Measurements from ENCODE around the gene LSAMP.

Gene LSAMP

DNA sequence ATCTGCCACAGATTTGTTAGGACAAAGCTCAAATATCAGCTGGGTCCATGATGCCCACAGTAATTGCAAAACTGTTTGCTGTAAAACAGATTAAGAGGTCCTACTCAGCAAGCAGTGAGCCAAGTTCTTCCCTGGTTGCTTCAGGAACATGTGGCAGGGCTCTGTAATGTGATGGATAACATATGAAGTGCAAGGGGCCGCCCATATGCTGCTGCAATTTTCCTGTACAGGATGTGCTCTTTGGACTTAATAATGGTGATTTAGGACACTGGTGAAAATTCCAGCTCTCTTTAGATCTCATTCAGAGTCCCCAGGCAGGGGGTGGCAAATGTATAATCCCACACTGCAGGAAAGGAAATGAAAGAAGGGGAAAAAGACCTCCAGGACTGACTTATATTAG lies 289.4 kb downstream of the LSAMP start:
- DNase-seq, result no peak

DNA sequence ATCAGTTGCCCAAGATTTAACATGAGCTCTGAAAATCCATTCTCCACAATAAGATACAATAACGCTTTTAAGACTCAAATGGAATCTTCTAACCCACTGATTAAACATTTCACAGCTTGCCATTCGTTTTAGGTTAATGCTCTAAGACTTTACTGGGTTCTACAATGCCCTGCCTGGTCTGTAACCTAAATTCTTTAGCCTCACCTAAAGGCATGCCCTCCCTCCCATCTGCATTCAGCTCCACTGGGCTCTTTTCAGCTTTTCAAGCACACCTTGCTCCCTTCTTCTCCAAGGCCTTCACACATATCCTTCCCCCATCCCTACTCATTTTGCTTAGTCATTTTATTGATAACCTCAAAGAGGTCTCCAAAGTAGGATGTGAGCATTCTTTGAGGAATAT lies 290.9 kb downstream of the LSAMP start:
- no peak for DNase-seq

DNA sequence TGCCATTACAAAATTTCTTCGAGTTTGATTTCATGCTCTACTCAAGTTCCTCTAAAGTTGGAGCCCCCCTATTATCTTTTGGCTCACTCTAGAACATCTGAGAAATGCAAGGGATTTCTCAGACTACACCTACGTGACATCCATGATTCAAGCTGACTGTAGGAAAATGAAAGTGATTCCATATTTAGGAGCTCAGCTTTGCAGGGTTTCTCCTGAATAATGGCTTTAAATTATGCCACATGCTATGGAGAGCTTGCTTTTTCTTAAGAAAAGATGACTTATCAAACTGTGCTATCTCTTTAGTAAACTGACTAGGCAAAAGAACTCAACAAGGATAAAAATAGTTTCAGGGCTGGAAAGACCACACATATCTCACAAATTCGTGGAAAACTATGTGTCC lies 292.1 kb downstream of the LSAMP start:
- no peak for DNase-seq

DNA sequence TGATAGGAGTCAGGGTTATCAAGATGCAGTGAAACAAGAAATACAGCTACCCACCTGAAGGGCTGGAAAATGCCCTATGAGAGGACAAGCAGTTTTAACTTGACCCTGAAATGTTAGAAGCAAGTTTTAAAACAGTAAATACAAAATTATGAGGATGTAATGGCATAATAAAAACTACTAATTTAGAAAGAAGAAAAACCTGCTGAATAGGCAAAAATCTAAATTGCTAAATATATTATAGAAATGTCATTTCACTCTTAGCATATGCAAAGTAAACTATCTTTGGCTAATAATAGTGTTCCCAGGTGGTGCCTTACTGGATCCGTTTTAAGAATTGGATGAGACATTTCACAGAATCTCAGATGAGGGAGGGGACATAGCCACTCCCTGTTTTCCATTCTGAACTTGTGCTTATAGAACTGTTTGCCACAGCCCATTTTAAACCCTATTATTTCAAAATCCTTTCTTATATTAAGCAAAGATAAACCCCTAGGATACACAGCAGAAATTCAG lies 294.6 kb downstream of the LSAMP start:
- DNase-seq, result no peak

DNA sequence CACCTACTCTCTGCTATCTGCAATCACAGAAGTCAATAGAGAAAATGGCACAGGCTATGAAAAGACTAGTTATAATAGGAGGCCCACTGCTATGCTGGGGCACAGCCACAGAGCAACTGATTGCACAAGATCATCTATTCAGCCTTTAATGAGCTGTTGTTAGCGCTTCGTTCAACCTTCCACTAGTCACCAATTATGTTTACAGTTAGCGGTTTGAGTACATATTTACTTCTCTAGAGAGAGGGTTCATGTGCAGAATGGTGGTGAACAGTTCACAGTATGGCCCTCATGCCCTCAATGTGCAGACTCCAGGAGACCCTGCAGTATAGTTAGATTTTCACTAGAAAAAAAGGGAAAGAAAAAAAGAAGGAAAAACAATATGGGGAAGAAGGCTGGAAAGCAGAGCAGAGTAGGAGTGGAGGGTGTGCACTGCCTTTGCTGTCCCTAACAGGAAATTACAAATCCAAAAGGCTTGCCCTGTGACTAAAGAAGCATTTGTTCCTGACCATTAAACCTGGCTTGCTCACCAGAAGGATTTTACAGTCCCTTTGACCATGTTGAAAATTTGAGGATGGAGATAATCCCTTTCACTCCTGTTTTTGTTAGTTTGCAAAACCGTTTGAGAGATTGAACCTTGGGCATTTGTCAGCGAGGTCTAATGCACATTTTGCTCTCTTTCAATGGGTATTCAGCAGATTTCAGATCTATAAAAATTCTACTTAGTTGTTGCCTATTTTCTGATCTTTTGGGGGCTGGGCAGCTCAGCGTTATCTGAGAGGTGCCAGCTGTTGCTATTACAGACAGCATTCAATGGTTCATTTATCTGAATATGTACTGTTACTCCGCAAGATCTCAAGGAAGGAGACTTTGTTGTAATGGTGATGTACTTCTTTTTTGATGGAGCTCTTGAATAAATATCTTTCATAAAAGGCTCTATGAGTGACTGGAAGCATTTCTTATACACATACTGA lies 296.1 kb downstream of the LSAMP start:
- no peak for DNase-seq

DNA sequence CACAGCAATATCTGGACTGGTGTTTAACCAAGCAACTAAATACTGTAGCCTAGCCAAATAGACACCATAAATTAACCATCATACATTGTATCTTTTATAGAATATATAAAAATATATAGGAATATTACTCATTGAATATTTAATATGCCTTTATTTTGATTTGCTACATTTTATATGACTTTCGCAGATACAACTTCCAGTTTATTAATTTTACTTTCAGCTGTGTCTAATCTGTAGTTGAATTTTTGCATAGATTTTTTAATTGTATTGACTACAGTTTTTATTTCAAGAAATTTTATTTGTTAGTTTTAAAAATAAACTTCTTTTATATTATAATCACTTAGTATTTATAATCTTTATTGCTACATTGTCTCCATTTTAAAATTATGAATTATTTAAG lies 299.7 kb downstream of the LSAMP start:
- no peak for DNase-seq

DNA sequence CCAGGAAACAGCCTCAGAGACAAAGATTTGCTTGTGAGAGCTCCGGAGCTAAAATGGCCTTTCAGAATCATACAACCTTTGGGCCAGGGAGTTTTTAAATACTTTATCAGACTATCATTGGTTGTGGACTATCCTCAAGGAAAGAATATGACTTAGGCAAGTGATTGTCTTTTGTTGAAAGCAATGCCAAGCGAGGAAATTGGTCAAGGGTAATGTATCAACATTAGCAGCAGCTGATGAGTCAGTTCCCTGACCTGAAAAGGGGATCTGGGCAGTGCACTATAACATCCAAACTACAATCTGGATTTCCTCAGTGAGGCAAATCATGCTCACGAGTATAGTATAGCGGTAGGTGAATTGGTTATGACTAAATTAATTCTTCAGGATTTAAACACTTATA lies 303.6 kb downstream of the LSAMP start:
- DNase-seq, result no peak

DNA sequence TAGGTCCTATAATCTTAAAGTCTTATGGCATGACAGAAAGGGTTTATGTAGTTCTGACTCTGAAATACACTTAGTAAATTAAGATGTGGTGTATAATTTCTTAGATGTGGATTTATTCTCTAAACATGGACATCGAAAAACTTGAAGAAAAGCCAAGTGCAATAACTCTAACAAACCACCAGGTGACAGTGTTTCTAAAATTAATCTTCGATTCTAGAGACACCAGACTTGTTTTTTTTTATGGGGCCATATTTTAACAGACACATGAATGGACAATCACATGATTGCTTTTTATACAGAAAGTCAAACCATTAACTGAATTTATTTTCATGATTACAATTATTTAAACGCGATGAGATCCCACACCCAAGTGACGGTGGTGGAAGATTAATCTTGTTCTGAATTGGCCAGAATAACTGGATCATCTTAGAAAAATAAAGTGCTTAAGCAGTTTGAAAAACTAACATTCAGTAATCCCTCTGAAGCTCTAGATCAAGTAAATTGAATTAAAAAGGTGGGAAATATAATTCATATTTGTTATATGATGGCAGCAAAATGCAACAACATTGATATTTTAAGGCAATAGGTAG lies 305.1 kb downstream of the LSAMP start:
- DNase-seq, result no peak

DNA sequence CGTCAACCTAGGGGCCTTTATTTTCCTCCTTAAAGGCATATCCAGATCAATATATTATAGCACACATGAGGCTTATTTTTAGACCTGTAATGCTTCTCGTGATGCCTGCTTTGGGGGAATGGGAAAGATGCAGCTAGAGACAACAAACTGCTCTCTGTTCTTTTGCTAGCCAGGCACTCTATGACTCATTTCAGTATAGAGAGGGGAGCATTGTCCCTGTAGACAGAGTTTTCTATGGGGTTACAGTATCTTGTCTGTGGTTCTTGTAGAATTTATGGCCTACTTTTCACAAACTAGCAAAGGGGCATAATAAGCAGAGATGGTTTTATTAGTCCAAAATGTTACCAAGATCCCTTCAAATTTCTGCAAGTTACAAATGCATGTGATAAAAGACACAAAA lies 305.6 kb downstream of the LSAMP start:
- DNase-seq, result no peak

DNA sequence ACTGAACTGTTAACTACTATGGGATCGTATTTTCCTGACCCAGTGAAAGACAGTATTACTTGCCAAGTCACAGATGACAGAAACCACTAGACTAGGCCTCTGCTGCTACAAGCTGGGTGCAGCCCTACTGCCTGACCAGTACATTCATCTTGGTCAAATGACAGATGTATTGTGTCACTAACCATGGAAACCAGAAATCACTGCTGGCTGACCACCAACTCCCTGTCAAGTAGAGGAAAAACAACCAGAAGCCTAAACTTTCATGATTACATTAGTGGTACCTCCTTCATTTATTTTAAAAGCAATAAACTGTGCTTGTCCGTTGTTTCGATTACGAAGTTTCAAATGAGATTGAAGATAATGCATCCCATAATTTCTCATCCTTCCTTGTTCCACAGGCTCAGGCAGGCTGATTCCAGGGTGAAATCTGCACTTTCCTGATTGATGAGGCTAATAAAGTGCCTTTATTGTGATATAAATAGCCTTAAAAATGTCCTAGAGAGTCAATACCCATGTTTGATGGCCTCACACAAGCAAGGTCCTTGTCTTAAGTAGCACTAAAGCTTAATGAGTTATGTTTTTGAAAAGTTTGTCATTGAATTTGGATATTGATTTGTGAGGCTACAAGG lies 309.7 kb downstream of the LSAMP start:
- no peak for DNase-seq

DNA sequence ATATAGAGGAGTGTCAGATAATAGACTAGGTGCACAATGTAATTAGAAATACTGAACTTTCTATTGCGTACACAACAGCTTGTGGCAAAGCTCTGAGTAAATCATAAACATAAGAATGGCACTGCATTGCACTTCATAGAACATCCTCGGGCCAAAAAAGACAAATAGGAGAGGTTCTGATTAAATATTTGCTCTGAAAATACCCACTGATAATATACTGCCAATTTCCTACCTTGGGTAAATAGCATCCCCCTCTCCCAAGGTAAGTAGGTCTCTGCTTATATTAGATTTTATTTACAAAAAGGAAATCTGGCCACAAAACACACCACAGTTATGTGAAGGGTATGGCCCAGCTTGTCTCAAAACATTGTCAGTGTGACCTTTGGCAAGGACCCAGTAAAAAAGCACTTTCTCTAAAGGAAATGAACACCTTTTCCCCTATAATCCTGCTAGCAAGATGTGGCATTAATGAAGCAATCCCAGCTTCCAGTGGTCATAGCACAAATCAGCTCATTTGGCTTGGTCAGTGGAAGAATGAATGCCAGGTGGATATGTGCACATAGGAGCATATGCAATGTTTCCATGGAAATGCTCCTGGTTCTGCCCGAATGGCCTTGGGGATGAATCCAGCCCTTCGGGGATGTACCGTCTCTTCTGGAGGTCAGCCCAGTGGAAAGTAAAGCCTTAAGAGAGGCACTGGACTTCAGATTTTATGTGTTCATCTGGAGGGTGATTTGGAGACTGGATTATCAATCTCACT lies 315.9 kb downstream of the LSAMP start:
- no peak for DNase-seq

DNA sequence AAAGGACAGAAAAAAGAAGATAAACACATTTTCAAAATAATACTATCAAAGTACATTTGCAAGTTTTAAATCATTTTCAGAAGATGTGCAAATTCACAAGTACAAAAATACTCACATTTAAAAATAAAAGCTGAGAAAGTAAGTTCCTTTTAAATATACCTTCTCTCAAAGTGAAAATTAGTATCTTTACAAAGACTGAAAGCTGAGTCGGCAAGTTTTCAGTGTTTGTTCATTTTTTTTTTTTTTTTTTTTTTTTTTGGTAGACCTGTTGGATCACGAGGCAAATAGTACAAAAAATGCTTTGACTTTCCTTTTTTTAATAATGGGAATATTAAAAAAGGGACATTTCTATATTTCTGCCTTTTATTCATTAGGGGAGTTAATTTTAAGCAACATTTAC lies 317.8 kb downstream of the LSAMP start:
- no peak for DNase-seq

DNA sequence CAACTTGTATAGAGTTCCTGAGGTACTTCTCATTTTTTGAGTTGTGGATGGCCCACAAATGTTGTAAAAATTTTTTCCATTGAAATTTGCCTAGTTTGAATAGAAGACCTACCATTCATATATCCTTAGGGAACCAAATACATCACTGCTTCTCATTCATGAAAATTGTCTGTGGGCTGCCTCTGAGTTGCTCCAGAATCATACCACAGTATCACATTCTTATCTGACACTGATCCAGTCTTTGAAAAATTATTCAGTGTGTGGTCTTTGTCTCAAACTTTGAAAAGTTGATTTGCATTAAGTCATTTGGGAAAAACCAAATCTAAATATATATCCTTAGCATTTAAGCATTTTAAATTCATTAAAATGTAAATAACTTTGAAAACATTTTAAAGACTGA lies 321.1 kb downstream of the LSAMP start:
- no peak for DNase-seq

DNA sequence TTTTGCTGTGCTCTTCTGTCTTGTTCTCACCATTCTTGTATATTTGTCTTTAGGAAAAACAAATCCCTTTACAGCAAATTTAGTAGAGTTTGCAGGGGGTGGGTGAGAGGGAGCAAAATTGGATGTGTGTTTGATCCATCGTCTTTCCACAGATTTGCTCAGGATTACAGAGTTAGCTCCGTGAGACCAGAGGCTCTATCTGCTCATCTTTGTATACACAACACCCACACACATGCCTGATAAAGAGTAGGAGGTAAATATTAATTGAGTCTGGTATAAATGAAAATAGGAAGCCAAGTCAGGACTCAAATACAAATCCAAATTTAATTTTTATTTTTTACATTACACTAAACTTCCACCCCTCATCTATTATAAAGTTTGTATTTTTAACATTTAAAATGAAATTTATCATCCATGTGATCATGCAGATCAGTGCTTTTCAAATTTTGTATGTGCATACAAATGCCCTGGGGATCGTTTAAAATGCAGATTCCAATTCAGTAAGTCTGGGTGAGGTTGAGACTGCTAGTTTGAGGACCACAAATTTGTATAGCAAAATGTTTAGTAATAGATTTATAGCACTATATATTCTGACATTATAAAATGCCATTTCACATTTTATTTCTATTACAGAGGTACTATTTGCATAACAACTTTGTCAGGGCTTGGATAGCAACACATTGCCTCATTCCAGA lies 326.7 kb downstream of the LSAMP start:
- DNase-seq, result no peak

DNA sequence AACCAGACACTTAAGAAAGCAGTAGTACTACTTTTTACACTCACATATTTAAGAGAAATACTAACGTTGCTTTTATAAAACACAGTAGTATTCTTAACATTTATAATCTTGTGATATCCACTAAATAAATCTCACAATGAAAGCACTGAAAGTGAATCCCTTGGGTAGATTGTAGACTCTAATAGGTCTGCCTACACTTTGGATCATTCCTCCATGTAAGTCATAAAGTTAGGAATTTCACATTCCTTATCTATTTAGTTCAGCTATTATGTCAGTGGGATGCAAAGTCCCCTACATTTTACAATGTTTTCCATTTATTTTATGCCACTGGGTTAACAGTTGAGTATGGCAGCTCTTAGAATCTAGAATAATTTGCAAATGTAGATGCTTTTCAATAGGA lies 330.7 kb downstream of the LSAMP start:
- DNase-seq, result no peak

DNA sequence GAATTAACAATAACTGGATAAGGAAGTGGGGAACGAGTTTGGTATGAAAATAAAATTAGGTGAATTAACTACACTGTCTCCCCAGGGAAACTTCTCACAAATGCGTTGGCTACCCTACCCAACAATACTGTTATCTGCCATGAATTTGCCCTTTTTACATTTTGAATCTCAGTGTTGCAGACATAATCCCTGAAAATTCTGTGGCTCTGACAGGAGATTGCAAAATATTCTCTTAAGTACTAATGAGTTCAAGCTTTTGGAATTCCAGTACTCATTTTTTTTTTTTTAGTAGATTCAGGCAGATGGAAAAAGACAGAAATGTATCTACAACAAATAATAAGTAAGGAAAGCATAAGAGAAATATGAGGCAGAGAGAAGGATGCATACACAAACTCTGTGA lies 332.6 kb downstream of the LSAMP start:
- DNase-seq, result no peak

DNA sequence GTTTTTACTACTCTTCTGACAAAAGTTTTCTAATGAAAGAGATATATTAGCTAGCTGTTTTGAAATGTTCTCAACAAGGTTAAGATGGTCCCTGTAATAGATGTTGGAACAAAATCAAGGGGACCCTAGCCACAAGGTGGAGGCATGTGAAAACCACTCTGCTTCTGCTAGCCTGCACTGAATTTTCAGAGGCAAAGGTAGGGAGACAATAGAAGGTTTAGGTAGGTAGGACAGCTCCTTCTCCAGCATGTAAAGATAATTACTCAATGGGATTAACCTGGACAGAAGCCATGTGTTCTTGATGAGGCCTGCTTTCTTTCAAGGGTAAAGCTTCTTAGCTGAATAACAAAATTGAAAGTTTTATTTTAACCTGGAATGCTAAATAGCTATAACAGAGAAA lies 333.5 kb downstream of the LSAMP start:
- no peak for DNase-seq

DNA sequence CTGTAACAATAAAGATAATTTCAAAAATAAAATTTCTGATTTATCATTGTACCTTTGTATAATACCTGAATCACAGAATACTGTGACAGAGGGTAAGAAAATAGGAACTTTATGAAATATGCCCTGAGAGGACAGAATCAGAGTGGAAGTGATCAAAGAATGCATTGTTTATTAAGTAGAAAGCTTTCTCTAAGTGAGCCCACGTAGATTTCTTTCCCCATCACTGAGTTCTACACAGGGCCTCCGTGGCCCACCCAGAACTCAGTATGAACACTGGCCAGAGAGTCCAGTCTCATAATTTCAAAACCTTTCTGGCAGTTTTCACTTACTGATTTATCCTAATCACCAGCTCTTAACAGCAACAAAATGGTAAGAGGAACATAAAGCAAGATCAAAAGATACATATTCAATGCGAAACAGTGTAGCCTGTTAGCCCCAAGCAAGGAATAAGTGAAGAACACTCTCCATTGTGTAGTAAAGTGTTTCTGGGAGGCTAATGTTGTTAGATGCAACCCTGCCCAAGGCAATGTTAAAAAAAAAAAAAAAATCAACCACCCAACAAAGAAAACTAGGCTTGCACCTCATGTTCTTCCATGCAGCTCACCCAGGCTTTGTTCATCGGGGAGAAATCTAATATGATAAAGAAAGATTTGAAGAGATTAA lies 341.3 kb downstream of the LSAMP start:
- no peak for DNase-seq

DNA sequence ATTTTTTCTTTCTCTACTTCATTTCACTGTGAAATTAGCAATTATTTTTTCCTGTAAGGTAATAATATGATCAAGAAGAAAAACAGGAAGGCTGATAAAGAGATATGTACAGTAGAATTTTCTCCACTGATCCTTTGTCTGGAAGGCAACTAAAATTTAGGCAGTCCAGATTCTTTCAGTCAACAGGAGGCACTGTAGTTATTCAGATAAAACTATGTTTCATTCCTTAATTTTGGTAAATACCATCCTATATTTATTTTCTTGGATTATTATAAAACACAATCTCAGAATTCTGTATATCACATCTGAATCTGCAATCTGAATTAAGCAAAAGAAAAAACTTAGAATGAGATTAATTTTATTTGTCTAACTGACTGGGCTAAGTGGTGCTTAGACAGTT lies 343.2 kb downstream of the LSAMP start:
- DNase-seq, result no peak

DNA sequence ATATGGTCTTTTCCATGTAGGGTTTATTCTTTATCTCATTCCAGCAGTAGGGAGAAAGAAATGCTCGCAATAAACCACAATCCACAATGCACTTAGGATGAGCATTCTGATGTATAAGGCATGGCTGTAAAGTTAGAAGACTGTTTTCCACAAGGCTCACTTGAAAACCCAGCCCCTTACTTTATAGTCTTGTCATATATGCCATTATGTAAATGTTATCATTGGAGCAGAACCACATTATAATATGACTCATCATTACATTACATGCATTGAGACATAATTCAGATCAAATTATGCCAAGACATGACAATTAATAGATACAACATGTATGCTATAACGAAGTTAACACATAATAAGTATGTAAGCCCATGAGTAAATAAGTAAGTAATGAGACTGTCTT lies 348.1 kb downstream of the LSAMP start:
- no peak for DNase-seq

DNA sequence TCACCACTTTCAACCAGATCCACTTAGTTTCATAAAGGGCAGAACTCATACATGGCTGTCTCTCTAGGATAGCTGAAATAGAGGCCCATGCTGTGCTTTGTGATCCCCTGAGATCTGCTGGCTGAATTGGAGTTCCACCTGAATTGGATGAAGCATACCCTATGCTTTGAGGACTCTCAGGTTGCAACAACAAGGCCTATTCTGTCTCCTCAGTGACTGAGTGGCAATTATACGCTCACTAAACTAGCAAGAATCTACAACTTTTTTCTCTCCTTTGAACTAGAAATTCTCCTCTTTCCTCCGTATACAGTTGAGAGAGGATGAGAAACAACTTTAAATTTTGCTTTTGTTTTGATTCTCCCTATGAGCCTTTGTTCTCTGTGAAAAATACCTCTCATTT lies 348.7 kb downstream of the LSAMP start:
- no peak for DNase-seq

DNA sequence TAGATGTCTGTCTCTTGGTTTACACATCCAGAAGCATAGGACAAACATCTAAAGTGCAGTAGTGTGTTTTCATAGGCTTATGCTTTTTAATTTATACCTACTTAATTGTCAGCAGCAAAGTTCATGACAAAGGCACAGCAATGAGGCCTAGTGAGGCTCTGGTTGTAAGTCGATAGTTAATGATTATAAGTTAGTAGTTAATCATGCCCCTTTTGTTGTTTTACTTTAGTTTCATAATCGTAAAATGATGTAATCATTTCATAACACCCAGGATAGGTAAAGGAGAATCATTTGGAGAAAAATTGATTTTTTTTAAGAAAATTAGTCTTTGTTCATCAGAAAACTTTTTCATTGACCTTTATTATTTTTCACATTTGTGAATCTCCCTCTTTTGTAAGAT lies 351.9 kb downstream of the LSAMP start:
- DNase-seq, result no peak
